ENCODE results near the gene PRKCH. TPM values are rescaled to one million over a fixed set of nuclear protein-coding genes. Genes with fewer than 3 reads are reported as not detected.

The PRKCH gene
- total RNA-seq, 2 donors from 2014 or later = 27.6 to 33.9 TPM

- Histone ChIP-seq H3K4me3 (no peak overlapping the region), H3K36me3 (no peaks in the 10 kb centered on the region), H3K27ac (no peak overlapping the region), H3K27me3 (replicated peaks; ENCODE audit: insufficient read depth) (no peaks in the 10 kb centered on the region), H3K4me1 (replicated peaks) (peaks cover 7% of the 10 kb centered on the region), H3K9me3 (no peaks in the 10 kb centered on the region)
- no peak for DNase-seq (ENCODE audit: low spot score)
- intact Hi-C loops (cut with DNase I) = no loop called here
- 90% methylated on average over 5 of the region's 5 CpGs for WGBS
- no peak for TF ChIP-seq POLR2A (IDR thresholded peaks at IDR 0.05)
- TF ChIP-seq POLR2AphosphoS5 (IDR thresholded peaks at IDR 0.05) = no peak
- no peak for TF ChIP-seq CTCF (IDR thresholded peaks at IDR 0.05)
Measured at GRCh38 chr14:61444215-61444768, 122.9 kb downstream of the PRKCH start.

DNA sequence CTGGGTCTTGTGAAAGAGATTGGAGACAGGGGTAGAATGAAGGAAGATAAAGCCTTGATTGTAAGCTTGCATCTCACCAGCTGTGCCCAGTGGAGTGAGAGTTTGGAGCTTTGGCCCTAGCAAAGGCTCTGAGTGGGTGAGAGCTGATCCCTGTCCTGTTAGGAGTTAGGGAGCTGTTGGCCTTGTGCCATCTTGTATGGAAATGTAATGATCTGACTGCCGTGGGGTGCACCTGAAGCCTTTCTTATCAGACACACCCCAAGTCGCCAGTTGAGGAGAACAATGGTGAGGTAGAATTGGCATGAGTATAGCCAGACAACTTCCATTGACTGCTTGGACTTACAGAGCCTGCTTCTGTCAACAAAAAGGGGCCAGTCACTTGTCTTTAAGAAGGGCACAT is 130.1 kb downstream of the PRKCH start:
- Histone ChIP-seq H3K9me3 (no peaks in the 10 kb centered on the region), H3K36me3 (no peaks in the 10 kb centered on the region), H3K27ac (no peak overlapping the region), H3K4me3 (no peak overlapping the region), H3K27me3 (replicated peaks; ENCODE audit: insufficient read depth) (no peaks in the 10 kb centered on the region), H3K4me1 (replicated peaks) (no peaks in the 10 kb centered on the region)
- intact Hi-C loops (cut with DNase I) = loop anchor here (10.0 kb wide), 1 partner anchor 673 kb away; no protein-coding TSS in a partner anchor
- no peak for DNase-seq (ENCODE audit: low spot score)
- 71% methylated on average over 2 of the region's 2 CpGs for WGBS
- TF ChIP-seq CTCF (IDR thresholded peaks at IDR 0.05) = no peak
- no peak for TF ChIP-seq POLR2A (IDR thresholded peaks at IDR 0.05)
- TF ChIP-seq POLR2AphosphoS5 (IDR thresholded peaks at IDR 0.05) = no peak

DNA sequence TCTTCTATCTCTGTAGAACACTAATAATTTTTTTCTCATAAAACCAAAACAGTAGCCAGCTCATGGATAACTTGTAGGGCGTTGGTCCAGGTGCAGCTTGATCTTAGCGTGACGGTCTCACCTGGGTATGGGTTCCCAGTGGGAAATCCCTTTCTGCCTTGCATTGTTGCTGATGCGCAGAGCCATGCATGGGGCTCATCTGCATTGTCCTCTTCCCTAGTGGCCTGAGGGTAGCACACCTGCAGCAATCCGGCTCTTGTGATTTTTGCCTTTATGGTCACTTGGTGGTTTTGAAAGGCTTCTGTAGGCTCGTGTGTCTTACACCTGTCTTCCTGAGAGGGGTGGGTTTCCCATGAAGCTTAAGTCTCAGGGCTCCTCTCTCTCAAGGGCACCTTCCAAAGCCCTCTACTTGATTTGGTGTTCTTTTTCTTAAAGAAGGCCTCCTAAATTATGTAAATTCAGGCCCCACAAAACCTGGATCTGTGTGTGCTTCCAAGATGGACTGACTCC is 130.6 kb downstream of the PRKCH start:
- intact Hi-C loops (cut with DNase I) = loop anchor here (10.0 kb wide), 1 partner anchor 673 kb away; no protein-coding TSS in a partner anchor
- Histone ChIP-seq H3K27ac (no peak overlapping the region), H3K27me3 (replicated peaks; ENCODE audit: insufficient read depth) (no peaks in the 10 kb centered on the region), H3K4me3 (no peak overlapping the region), H3K4me1 (replicated peaks) (no peaks in the 10 kb centered on the region), H3K9me3 (no peaks in the 10 kb centered on the region), H3K36me3 (no peaks in the 10 kb centered on the region)
- TF ChIP-seq POLR2A (IDR thresholded peaks at IDR 0.05) = no peak
- no peak for TF ChIP-seq POLR2AphosphoS5 (IDR thresholded peaks at IDR 0.05)
- TF ChIP-seq CTCF (IDR thresholded peaks at IDR 0.05) = no peak
- WGBS = 91% methylated on average over 6 of the region's 6 CpGs
- no peak for DNase-seq (ENCODE audit: low spot score)

GRCh38 chr14:61452452-61452851 is 131.1 kb downstream of the PRKCH start:
- no peak for TF ChIP-seq CTCF (IDR thresholded peaks at IDR 0.05)
- TF ChIP-seq POLR2AphosphoS5 (IDR thresholded peaks at IDR 0.05) = no peak
- no peak for TF ChIP-seq POLR2A (IDR thresholded peaks at IDR 0.05)
- DNase-seq (ENCODE audit: low spot score) = no peak
- H3K9me3 ChIP-seq = no peaks in the 10 kb centered on the region
- intact Hi-C loops (cut with DNase I) = loop anchor here (10.0 kb wide), 1 partner anchor 672 kb away; no protein-coding TSS in a partner anchor
- 94% methylated on average over 3 of the region's 3 CpGs for WGBS
- H3K27me3 ChIP-seq (replicated peaks; ENCODE audit: insufficient read depth) = no peaks in the 10 kb centered on the region
- no peak overlapping the region for H3K4me3 ChIP-seq
- H3K27ac ChIP-seq = no peak overlapping the region
- no peaks in the 10 kb centered on the region for H3K4me1 ChIP-seq (replicated peaks)
- peaks cover 0 to 1% of the 10 kb centered on the region in 2 donors for H3K36me3 ChIP-seq
